ENCODE data around the gene EED.
"Not testable (repeated sequence)": the region's sequence is repeated elsewhere in the genome, so short reads cannot be mapped to it uniquely, and the experiment has no call there.

The EED gene

GRCh38 chr11:86301742-86302091 lies 57.2 kb downstream of the EED start:
- H3K4me3 ChIP-seq (ENCODE audit: low read depth in 1 of 2, low read length in 1 of 2): peak overlapping the region; percentile 76 to 89
- no peaks in the 10 kb centered on the region for H3K9me3 ChIP-seq
- TF ChIP-seq CTCF (IDR thresholded peaks at IDR 0.05): no peak
- H3K4me1 ChIP-seq (ENCODE audit: control insufficient read depth in 1 of 2, insufficient read depth in 1 of 2, low read depth in 1 of 2, low read length in 1 of 2): peaks cover 7 to 12% of the 10 kb centered on the region in 2 experiments
- H3K36me3 ChIP-seq: no peaks in the 10 kb centered on the region
- peaks cover 11% of the 10 kb centered on the region for H3K27me3 ChIP-seq
- H3K27ac ChIP-seq: peak overlapping the region; percentile 77

- H3K9me3 ChIP-seq: no peaks in the 10 kb centered on the region
- peak within 1 kb of the TSS; percentile 77 for H3K27ac ChIP-seq
- H3K36me3 ChIP-seq: no peaks in the 10 kb centered on the region
- peaks cover 11% of the 10 kb centered on the region for H3K27me3 ChIP-seq
- no peak for TF ChIP-seq CTCF (IDR thresholded peaks at IDR 0.05)
- peak within 1 kb of the TSS; percentile 76 to 89 for H3K4me3 ChIP-seq (ENCODE audit: low read depth in 1 of 2, low read length in 1 of 2)
- peaks cover 7 to 12% of the 10 kb centered on the region in 2 experiments for H3K4me1 ChIP-seq (ENCODE audit: control insufficient read depth in 1 of 2, insufficient read depth in 1 of 2, low read depth in 1 of 2, low read length in 1 of 2)
Measured at GRCh38 chr11:86302092-86302793, 57.7 kb downstream of the EED start, which contains the start of gene HIKESHI. Gene HIKESHI, plus strand, starts transcription at chr11:86302240. Its CDS starts 209 bp downstream, at chr11:86302449.

- peaks cover 11% of the 10 kb centered on the region for H3K27me3 ChIP-seq
- H3K27ac ChIP-seq: no peak overlapping the region
- H3K36me3 ChIP-seq: no peaks in the 10 kb centered on the region
- H3K9me3 ChIP-seq: no peaks in the 10 kb centered on the region
- TF ChIP-seq CTCF (IDR thresholded peaks at IDR 0.05): no peak
- H3K4me1 ChIP-seq (ENCODE audit: control insufficient read depth in 1 of 2, insufficient read depth in 1 of 2, low read depth in 1 of 2, low read length in 1 of 2): peaks cover 7 to 12% of the 10 kb centered on the region in 2 experiments
- peak overlapping the region in 1 of 2 experiments; percentile 89 for H3K4me3 ChIP-seq (ENCODE audit: low read depth in 1 of 2, low read length in 1 of 2)
Measured at GRCh38 chr11:86303257-86303656, 58.7 kb downstream of the EED start.

- H3K4me1 ChIP-seq (ENCODE audit: control insufficient read depth in 1 of 2, insufficient read depth in 1 of 2, low read depth in 1 of 2, low read length in 1 of 2); H3K4me3 ChIP-seq (ENCODE audit: low read depth in 1 of 2, low read length in 1 of 2); H3K36me3 ChIP-seq; H3K27ac ChIP-seq; H3K27me3 ChIP-seq; H3K9me3 ChIP-seq: not testable (repeated sequence)
Measured at GRCh38 chr11:86308710-86309109, 64.2 kb downstream of the EED start.

- no peak for TF ChIP-seq CTCF (IDR thresholded peaks at IDR 0.05)
- Histone ChIP-seq H3K36me3 (no peaks in the 10 kb centered on the region), H3K4me1 (ENCODE audit: control insufficient read depth in 1 of 2, insufficient read depth in 1 of 2, low read depth in 1 of 2, low read length in 1 of 2) (no peaks in the 10 kb centered on the region), H3K27ac (no peak overlapping the region), H3K4me3 (ENCODE audit: low read depth in 1 of 2, low read length in 1 of 2) (no peak overlapping the region), H3K27me3 (no peaks in the 10 kb centered on the region), H3K9me3 (no peaks in the 10 kb centered on the region)
Measured at GRCh38 chr11:86313793-86314192, 69.2 kb downstream of the EED start.

- TF ChIP-seq CTCF (IDR thresholded peaks at IDR 0.05): no peak
- H3K27me3 ChIP-seq: no peaks in the 10 kb centered on the region
- peaks cover 4% of the 10 kb centered on the region for H3K36me3 ChIP-seq
- no peak overlapping the region for H3K27ac ChIP-seq
- H3K4me3 ChIP-seq (ENCODE audit: low read depth in 1 of 2, low read length in 1 of 2): no peak overlapping the region
- H3K4me1 ChIP-seq (ENCODE audit: control insufficient read depth in 1 of 2, insufficient read depth in 1 of 2, low read depth in 1 of 2, low read length in 1 of 2): no peaks in the 10 kb centered on the region
- no peaks in the 10 kb centered on the region for H3K9me3 ChIP-seq
Measured at GRCh38 chr11:86314636-86315035, 70.1 kb downstream of the EED start.
